Suprapubic skin (tissue), 4 donors: Measurements from ENCODE around the gene PPP2R1A.

Source experiments
- EP300 ChIP-seq: sonication (generic); formaldehyde crosslinking; IDR thresholded peaks from one replicate; pipeline ENCODE4 v1.6.1; 2017; ENCODE audit warnings: antibody characterized with exemption
- POLR2AphosphoS5 ChIP-seq, 3 donors: sonication (generic); formaldehyde crosslinking; IDR thresholded peaks; one replicate each; pipeline ENCODE4 v1.6.1; 2017; ENCODE audit warnings: antibody characterized with exemption in 3 of 3
- TF ChIP-seq, protein P1 (sequence below), 2 donors: fragments of 200-600 bp in 1 of 2; fragments of 450-650 bp in 1 of 2; sonication (generic) in 1 of 2; IDR thresholded peaks; one replicate each; pipeline ENCODE4 v1.5.1; 2016 to 2019; ENCODE audit warnings: antibody characterized with exemption in 2 of 2, mild to moderate bottlenecking in 1 of 2, moderate library complexity in 1 of 2

DNA sequence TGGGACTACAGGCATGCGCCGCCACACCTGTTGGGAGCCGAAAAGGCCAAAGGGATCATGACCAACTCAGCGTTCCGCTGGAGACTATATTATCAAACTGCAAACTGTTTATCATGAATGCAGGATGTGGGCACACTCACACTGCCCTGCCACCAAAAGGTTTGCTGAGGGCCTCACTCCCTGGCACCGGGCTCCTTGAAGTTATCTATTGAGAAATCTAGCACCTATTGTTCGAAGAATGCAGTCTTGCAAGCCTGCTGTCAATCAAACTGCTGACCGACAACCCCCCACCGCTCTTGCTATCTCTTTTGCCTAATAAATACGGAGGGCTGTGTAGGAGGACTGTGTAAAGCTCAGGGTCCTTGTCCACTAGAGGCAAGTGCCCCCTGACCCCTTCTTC lies 13.3 kb upstream of the PPP2R1A start:
- TF ChIP-seq, protein P1, sequence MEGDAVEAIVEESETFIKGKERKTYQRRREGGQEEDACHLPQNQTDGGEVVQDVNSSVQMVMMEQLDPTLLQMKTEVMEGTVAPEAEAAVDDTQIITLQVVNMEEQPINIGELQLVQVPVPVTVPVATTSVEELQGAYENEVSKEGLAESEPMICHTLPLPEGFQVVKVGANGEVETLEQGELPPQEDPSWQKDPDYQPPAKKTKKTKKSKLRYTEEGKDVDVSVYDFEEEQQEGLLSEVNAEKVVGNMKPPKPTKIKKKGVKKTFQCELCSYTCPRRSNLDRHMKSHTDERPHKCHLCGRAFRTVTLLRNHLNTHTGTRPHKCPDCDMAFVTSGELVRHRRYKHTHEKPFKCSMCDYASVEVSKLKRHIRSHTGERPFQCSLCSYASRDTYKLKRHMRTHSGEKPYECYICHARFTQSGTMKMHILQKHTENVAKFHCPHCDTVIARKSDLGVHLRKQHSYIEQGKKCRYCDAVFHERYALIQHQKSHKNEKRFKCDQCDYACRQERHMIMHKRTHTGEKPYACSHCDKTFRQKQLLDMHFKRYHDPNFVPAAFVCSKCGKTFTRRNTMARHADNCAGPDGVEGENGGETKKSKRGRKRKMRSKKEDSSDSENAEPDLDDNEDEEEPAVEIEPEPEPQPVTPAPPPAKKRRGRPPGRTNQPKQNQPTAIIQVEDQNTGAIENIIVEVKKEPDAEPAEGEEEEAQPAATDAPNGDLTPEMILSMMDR (IDR thresholded peaks at IDR 0.05) = no peak
- TF ChIP-seq EP300 = no peak
- TF ChIP-seq POLR2AphosphoS5 (IDR thresholded peaks at IDR 0.05) = no peak
